Esophagus (tissue), 2 donors: ENCODE data around the gene HBG1. TPM values are rescaled to one million over a fixed set of nuclear protein-coding genes. Genes with fewer than 3 reads are reported as not detected.

Experiments
- H3K27ac ChIP-seq, 2 donors: one replicate each; pipeline ENCODE4 v1.5.1; 2013; ENCODE audit warnings: low read depth in 2 of 2, mild to moderate bottlenecking in 2 of 2, inconsistent platforms in 1 of 2, low read length in 1 of 2, moderate library complexity in 1 of 2
- H3K27me3 ChIP-seq, 2 donors: one replicate each; pipeline ENCODE4 v1.6.1; 2013; ENCODE audit warnings: low read length in 2 of 2, control low read depth in 1 of 2, mild to moderate bottlenecking in 1 of 2; ENCODE audit not compliant: insufficient read depth in 2 of 2, control insufficient read depth in 1 of 2
- H3K36me3 ChIP-seq, 2 donors: one replicate each; pipeline ENCODE4 v1.6.1; 2013; ENCODE audit warnings: low read length in 1 of 2; ENCODE audit not compliant: control insufficient read depth in 2 of 2, insufficient read depth in 2 of 2
- H3K4me1 ChIP-seq, 2 donors: one replicate each; pipeline ENCODE4 v1.6.1; 2013; ENCODE audit warnings: low read length in 1 of 2; ENCODE audit not compliant: control insufficient read depth in 2 of 2, insufficient read depth in 2 of 2
- H3K4me3 ChIP-seq, 2 donors: one replicate each; pipeline ENCODE4 v1.5.1; 2013; ENCODE audit warnings: low read length in 2 of 2, mild to moderate bottlenecking in 2 of 2, low read depth in 1 of 2, moderate library complexity in 1 of 2
- H3K9me3 ChIP-seq, 2 donors: one replicate each; pipeline ENCODE4 v1.6.1; 2013; ENCODE audit warnings: mild to moderate bottlenecking in 2 of 2, low read depth in 1 of 2, low read length in 1 of 2, moderate library complexity in 1 of 2; ENCODE audit not compliant: control insufficient read depth in 2 of 2, insufficient read depth in 1 of 2
- WGBS, 2 donors: extraction: QIAGEN DNeasy Blood & Tissue Kit; methylation state at CpG; one replicate each; pipeline ENCODE4 v1.1.7; 2013; 5-methylcytosine and 5-hydroxymethylcytosine counted together
- polyA plus RNA-seq, 2 donors: library from polyadenylated mRNA; stranded (reverse); fragments of 200-250 nt; gene quantifications; one replicate each; pipeline ENCODE4 v1.2.3, GENCODE V29; 2013
- donor health status: healthy with polysubstance abuse.
- donor health status: Bipolar disorder and iron deficiency.

HBG1 gene
- polyA plus RNA-seq, 2 donors = not detected

- H3K4me1 ChIP-seq = no peaks in the 10 kb centered on the region
- no peak overlapping the region for H3K4me3 ChIP-seq
- no peak overlapping the region for H3K27ac ChIP-seq
- H3K9me3 ChIP-seq = no peaks in the 10 kb centered on the region
- no peaks in the 10 kb centered on the region for H3K36me3 ChIP-seq
- 63 to 67% methylated on average over 3 of the region's 3 CpGs for WGBS, 2 donors
- no peaks in the 10 kb centered on the region for H3K27me3 ChIP-seq
Measured at GRCh38 chr11:5241458-5241857, 8.2 kb downstream of the HBG1 start.

- H3K27ac ChIP-seq = no peak overlapping the region
- no peaks in the 10 kb centered on the region for H3K9me3 ChIP-seq
- H3K4me3 ChIP-seq = no peak overlapping the region
- H3K27me3 ChIP-seq = no peaks in the 10 kb centered on the region
- no peaks in the 10 kb centered on the region for H3K4me1 ChIP-seq
- no peaks in the 10 kb centered on the region for H3K36me3 ChIP-seq
- 59 to 71% methylated on average over 2 of the region's 2 CpGs for WGBS, 2 donors
Measured at GRCh38 chr11:5240458-5240857, 9.2 kb downstream of the HBG1 start.

GRCh38 chr11:5240056-5240455 lies 9.6 kb downstream of the HBG1 start:
- H3K9me3 ChIP-seq = no peaks in the 10 kb centered on the region
- WGBS, 2 donors = 74 to 85% methylated on average over 1 of the region's 1 CpG
- H3K36me3 ChIP-seq = no peaks in the 10 kb centered on the region
- no peak overlapping the region for H3K27ac ChIP-seq
- H3K27me3 ChIP-seq = no peaks in the 10 kb centered on the region
- H3K4me1 ChIP-seq = no peaks in the 10 kb centered on the region
- no peak overlapping the region for H3K4me3 ChIP-seq

GRCh38 chr11:5239046-5239445 lies 10.6 kb downstream of the HBG1 start:
- no peak overlapping the region for H3K4me3 ChIP-seq
- H3K36me3 ChIP-seq = no peaks in the 10 kb centered on the region
- H3K9me3 ChIP-seq = no peaks in the 10 kb centered on the region
- no peak overlapping the region for H3K27ac ChIP-seq
- H3K4me1 ChIP-seq = no peaks in the 10 kb centered on the region
- H3K27me3 ChIP-seq = no peaks in the 10 kb centered on the region

GRCh38 chr11:5238486-5238885 lies 11.2 kb downstream of the HBG1 start:
- Histone ChIP-seq H3K36me3 (no peaks in the 10 kb centered on the region), H3K27me3 (no peaks in the 10 kb centered on the region), H3K4me1 (no peaks in the 10 kb centered on the region), H3K9me3 (no peaks in the 10 kb centered on the region), H3K27ac (no peak overlapping the region), H3K4me3 (no peak overlapping the region)
- 42 to 43% methylated on average over 2 of the region's 2 CpGs for WGBS, 2 donors

GRCh38 chr11:5237420-5237819 lies 12.2 kb downstream of the HBG1 start:
- WGBS, 2 donors = 51 to 92% methylated on average over 2 of the region's 2 CpGs
- Histone ChIP-seq H3K4me1 (no peaks in the 10 kb centered on the region), H3K27ac (no peak overlapping the region), H3K9me3 (peaks cover 0 to 2% of the 10 kb centered on the region in 2 donors), H3K36me3 (no peaks in the 10 kb centered on the region), H3K4me3 (no peak overlapping the region), H3K27me3 (no peaks in the 10 kb centered on the region)

- no peaks in the 10 kb centered on the region for H3K27me3 ChIP-seq
- WGBS, 2 donors = 85 to 87% methylated on average over 5 of the region's 5 CpGs
- H3K4me1 ChIP-seq = no peaks in the 10 kb centered on the region
- peaks cover 0 to 2% of the 10 kb centered on the region in 2 donors for H3K9me3 ChIP-seq
- no peaks in the 10 kb centered on the region for H3K36me3 ChIP-seq
- H3K27ac ChIP-seq = no peak overlapping the region
- H3K4me3 ChIP-seq = no peak overlapping the region
Measured at GRCh38 chr11:5235364-5236095, 14.1 kb downstream of the HBG1 start.

- Histone ChIP-seq H3K9me3 (peaks cover 0 to 2% of the 10 kb centered on the region in 2 donors), H3K4me1 (no peaks in the 10 kb centered on the region), H3K27ac (no peak within 1 kb of the TSS), H3K4me3 (no peak within 1 kb of the TSS), H3K27me3 (no peaks in the 10 kb centered on the region), H3K36me3 (no peaks in the 10 kb centered on the region)
- WGBS, 2 donors = 35 to 43% methylated on average over 2 of the region's 2 CpGs
Measured at GRCh38 chr11:5234381-5234834, 15.2 kb downstream of the HBG1 start, which contains the start of gene HBD. Gene HBD (minus strand): TSS chr11:5234483. CDS start chr11:5234433, 50 bp downstream.

- peaks cover 0 to 2% of the 10 kb centered on the region in 2 donors for H3K9me3 ChIP-seq
- WGBS, 2 donors = 60 to 69% methylated on average over 1 of the region's 1 CpG
- H3K27ac ChIP-seq = no peak overlapping the region
- no peaks in the 10 kb centered on the region for H3K4me1 ChIP-seq
- no peak overlapping the region for H3K4me3 ChIP-seq
- no peaks in the 10 kb centered on the region for H3K36me3 ChIP-seq
- no peaks in the 10 kb centered on the region for H3K27me3 ChIP-seq
Measured at GRCh38 chr11:5233307-5233706, 16.4 kb downstream of the HBG1 start.

- Histone ChIP-seq H3K4me1 (no peaks in the 10 kb centered on the region), H3K9me3 (peaks cover 0 to 2% of the 10 kb centered on the region in 2 donors), H3K36me3 (no peaks in the 10 kb centered on the region), H3K27me3 (no peaks in the 10 kb centered on the region), H3K4me3 (no peak overlapping the region), H3K27ac (no peak overlapping the region)
- 98 to 100% methylated on average over 2 of the region's 2 CpGs for WGBS, 2 donors
Measured at GRCh38 chr11:5232821-5233220, 16.8 kb downstream of the HBG1 start.
